Liver (tissue), 9 donors: Measurements from ENCODE around the gene OR7C1. TPM values are rescaled to one million over a fixed set of nuclear protein-coding genes. Genes with fewer than 3 reads are reported as not detected.
A peak's percentile ranks its signal among the peaks of the same experiment; 100 is the strongest.
"Not testable (repeated sequence)": the region's sequence is repeated elsewhere in the genome, so short reads cannot be mapped to it uniquely, and the experiment has no call there.

ENCODE experiments used
- DNase-seq: peaks from one replicate; pipeline ENCODE4 v3.0.0-alpha.2; 2017; ENCODE audit warnings: low spot score
- H3K27ac ChIP-seq, 2 donors: one replicate each; pipeline ENCODE4 v1.7.0; 2013; ENCODE audit warnings: inconsistent platforms in 2 of 2, low read length in 2 of 2, control low read depth in 1 of 2, low read depth in 1 of 2, mild to moderate bottlenecking in 1 of 2
- H3K27me3 ChIP-seq, 4 donors: one replicate each; pipeline versions ENCODE4 v1.6.1 to v1.7.0; 2013; ENCODE audit warnings: low read length in 3 of 4, inconsistent platforms in 1 of 4, mild to moderate bottlenecking in 1 of 4, moderate library complexity in 1 of 4; ENCODE audit not compliant: control insufficient read depth in 4 of 4, insufficient read depth in 4 of 4
- H3K36me3 ChIP-seq, 4 donors: one replicate each; pipeline versions ENCODE4 v1.6.1 to v1.7.0; 2013; ENCODE audit warnings: low read length in 3 of 4, mild to moderate bottlenecking in 3 of 4, low read depth in 1 of 4, moderate library complexity in 1 of 4; ENCODE audit not compliant: control insufficient read depth in 4 of 4, insufficient read depth in 3 of 4
- H3K4me1 ChIP-seq, 4 donors: one replicate each; pipeline versions ENCODE4 v1.6.1 to v1.7.0; 2013; ENCODE audit warnings: low read length in 3 of 4, mild to moderate bottlenecking in 3 of 4, moderate library complexity in 1 of 4; ENCODE audit not compliant: control insufficient read depth in 4 of 4, insufficient read depth in 4 of 4
- H3K4me3 ChIP-seq, 3 donors: one replicate each; pipeline versions ENCODE4 v1.6.1 to v1.7.0; 2013; ENCODE audit warnings: low read length in 3 of 3, control low read depth in 1 of 3, low read depth in 1 of 3, mild to moderate bottlenecking in 1 of 3
- H3K9ac ChIP-seq, 2 donors: one replicate each; pipeline ENCODE4 v1.7.0; 2013; ENCODE audit warnings: low read length in 2 of 2, mild to moderate bottlenecking in 2 of 2, moderate library complexity in 2 of 2, control low read depth in 1 of 2, low read depth in 1 of 2
- H3K9me3 ChIP-seq, 4 donors: one replicate each; pipeline versions ENCODE4 v1.6.1 to v1.7.0; 2013; ENCODE audit warnings: low read length in 3 of 4; ENCODE audit not compliant: control insufficient read depth in 4 of 4
- EGR1 ChIP-seq, 2 donors: IDR thresholded peaks; 2 replicates each; pipeline ENCODE4 v1.6.1; 2016 to 2018; ENCODE audit warnings: antibody characterized with exemption in 2 of 2, low read depth in 2 of 2
- FOXA1 ChIP-seq: IDR thresholded peaks from 2 replicates; pipeline ENCODE4 v1.6.1; 2016; ENCODE audit warnings: antibody characterized with exemption
- FOXA2 ChIP-seq: IDR thresholded peaks from 2 replicates; pipeline ENCODE4 v1.6.1; 2016; ENCODE audit warnings: antibody characterized with exemption
- HNF4A ChIP-seq, 2 donors: conservative IDR thresholded peaks; 2 replicates each; pipeline ENCODE4 v1.6.1; 2016; ENCODE audit warnings: antibody characterized with exemption in 2 of 2, mild to moderate bottlenecking in 2 of 2
- HNF4G ChIP-seq: IDR thresholded peaks from 2 replicates; pipeline ENCODE4 v1.6.1; 2016; ENCODE audit warnings: antibody characterized with exemption
- JUND ChIP-seq, 2 donors: IDR thresholded peaks; 2 replicates each; pipeline ENCODE4 v1.6.1; 2016; ENCODE audit warnings: antibody characterized with exemption in 2 of 2
- NR2F2 ChIP-seq: IDR thresholded peaks from 2 replicates; pipeline ENCODE4 v1.6.1; 2016; ENCODE audit warnings: antibody characterized with exemption
- RXRA ChIP-seq, 2 donors: IDR thresholded peaks; 2 replicates each; pipeline ENCODE4 v1.6.1; 2017 to 2018; ENCODE audit warnings: antibody characterized with exemption in 2 of 2, mild to moderate bottlenecking in 1 of 2
- TAF1 ChIP-seq: conservative IDR thresholded peaks from 2 replicates; pipeline ENCODE4 v1.6.1; 2016; ENCODE audit warnings: antibody characterized with exemption, mild to moderate bottlenecking
- YY1 ChIP-seq: IDR thresholded peaks from 2 replicates; pipeline ENCODE4 v1.6.1; 2016; ENCODE audit warnings: antibody characterized with exemption, mild to moderate bottlenecking
- WGBS: extraction: QIAGEN DNeasy Blood & Tissue Kit; methylation state at CpG from one replicate; pipeline ENCODE4 v1.1.7; 2013; 5-methylcytosine and 5-hydroxymethylcytosine counted together
- polyA plus RNA-seq, 2 donors: library from polyadenylated mRNA; stranded (reverse) in 1 of 2; unstranded in 1 of 2; fragments of 200-250 nt in 1 of 2; fragments of >200 nt in 1 of 2; fragmentation: Nextera tagmentation in 1 of 2; extraction: Ambion mirVana in 1 of 2; gene quantifications; one replicate each; pipeline versions ENCODE4 v1.2.1 to v1.2.3, GENCODE V29; 2013 to 2015
- total RNA-seq, 2 donors: library from RNA; depleted of rRNA; stranded (reverse); fragments of >200 nt; gene quantifications; one replicate each; pipeline ENCODE4 v1.2.3, GENCODE V29; 2014
- TF ChIP-seq, protein P1 (sequence below): IDR thresholded peaks from 2 replicates; pipeline ENCODE4 v1.6.1; 2016; ENCODE audit warnings: antibody characterized with exemption
- TF ChIP-seq, protein P2 (sequence below): IDR thresholded peaks from 2 replicates; pipeline ENCODE4 v1.6.1; 2016; ENCODE audit warnings: antibody characterized with exemption, mild to moderate bottlenecking
- TF ChIP-seq, protein P3 (sequence below): IDR thresholded peaks from 2 replicates; pipeline ENCODE4 v1.6.1; 2016; ENCODE audit warnings: antibody characterized with exemption
- donor health status: healthy.
- donor health status: healthy.
- donor health status: healthy.
- donor health status: healthy.
- donor health status: healthy.

Gene OR7C1
- total and polyA plus RNA-seq, 4 donors, result 0.06 to 0.14 TPM; not detected in 2

DNA sequence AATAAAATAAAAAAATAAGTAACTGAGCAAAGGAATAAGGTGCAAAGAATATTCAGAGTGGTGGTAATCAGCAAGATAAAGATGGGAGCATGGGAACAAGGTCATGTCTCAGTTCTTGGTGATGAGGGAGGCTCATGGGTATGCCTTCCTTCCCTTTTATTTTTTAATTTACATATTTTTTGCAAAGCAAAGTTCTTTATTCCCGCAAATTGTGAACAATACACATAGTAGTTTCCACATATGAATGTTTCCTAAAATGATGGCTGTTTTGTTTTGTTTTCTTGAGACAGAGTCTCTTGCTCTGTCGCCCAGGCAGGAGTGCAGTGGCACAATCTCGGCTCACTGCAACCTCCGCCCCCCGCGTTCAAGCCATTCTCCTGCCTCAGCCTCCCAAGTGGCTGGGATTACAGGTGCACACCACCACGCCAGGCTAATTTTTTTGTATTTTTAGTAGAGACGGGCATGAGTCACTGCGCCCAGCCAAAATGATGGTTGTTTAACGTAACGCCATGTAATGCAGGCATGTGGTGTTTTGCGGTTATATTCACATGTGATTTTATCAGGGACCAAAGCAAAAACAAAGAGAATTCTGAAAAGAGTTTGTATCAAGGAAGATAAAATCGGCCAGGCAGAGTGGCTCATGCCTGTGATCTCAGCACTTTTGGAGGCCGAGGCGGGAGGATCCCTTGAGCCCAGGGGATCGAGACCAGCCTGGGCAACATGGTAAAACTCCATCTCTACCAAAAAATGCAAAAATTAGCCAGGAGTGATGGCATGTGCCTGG, 52.2 kb downstream of the OR7C1 start:
- Histone ChIP-seq H3K9ac (no peak overlapping the region), H3K4me1 (no peaks in the 10 kb centered on the region), H3K9me3 (no peaks in the 10 kb centered on the region), H3K27ac (peak overlapping the region in 1 of 2 donors; percentile 12), H3K36me3 (no peaks in the 10 kb centered on the region), H3K4me3 (no peak overlapping the region), H3K27me3 (peaks cover 0 to 4% (median 0%) of the 10 kb centered on the region in 4 donors)
- WGBS, result 84% methylated on average over 16 of the region's 16 CpGs
- no peak for TF ChIP-seq EGR1 (IDR thresholded peaks at IDR 0.05; ENCODE audit: low read depth in 2 of 2)
- TF ChIP-seq HNF4G, result no peak
- TF ChIP-seq RXRA (IDR thresholded peaks at IDR 0.05), result no peak
- TF ChIP-seq, protein P1, sequence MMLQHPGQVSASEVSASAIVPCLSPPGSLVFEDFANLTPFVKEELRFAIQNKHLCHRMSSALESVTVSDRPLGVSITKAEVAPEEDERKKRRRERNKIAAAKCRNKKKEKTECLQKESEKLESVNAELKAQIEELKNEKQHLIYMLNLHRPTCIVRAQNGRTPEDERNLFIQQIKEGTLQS, result no peak
- TF ChIP-seq FOXA2, result no peak
- TF ChIP-seq, protein P2, sequence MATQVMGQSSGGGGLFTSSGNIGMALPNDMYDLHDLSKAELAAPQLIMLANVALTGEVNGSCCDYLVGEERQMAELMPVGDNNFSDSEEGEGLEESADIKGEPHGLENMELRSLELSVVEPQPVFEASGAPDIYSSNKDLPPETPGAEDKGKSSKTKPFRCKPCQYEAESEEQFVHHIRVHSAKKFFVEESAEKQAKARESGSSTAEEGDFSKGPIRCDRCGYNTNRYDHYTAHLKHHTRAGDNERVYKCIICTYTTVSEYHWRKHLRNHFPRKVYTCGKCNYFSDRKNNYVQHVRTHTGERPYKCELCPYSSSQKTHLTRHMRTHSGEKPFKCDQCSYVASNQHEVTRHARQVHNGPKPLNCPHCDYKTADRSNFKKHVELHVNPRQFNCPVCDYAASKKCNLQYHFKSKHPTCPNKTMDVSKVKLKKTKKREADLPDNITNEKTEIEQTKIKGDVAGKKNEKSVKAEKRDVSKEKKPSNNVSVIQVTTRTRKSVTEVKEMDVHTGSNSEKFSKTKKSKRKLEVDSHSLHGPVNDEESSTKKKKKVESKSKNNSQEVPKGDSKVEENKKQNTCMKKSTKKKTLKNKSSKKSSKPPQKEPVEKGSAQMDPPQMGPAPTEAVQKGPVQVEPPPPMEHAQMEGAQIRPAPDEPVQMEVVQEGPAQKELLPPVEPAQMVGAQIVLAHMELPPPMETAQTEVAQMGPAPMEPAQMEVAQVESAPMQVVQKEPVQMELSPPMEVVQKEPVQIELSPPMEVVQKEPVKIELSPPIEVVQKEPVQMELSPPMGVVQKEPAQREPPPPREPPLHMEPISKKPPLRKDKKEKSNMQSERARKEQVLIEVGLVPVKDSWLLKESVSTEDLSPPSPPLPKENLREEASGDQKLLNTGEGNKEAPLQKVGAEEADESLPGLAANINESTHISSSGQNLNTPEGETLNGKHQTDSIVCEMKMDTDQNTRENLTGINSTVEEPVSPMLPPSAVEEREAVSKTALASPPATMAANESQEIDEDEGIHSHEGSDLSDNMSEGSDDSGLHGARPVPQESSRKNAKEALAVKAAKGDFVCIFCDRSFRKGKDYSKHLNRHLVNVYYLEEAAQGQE, result no peak
- no peak for TF ChIP-seq FOXA1
- no peak for TF ChIP-seq JUND (IDR thresholded peaks at IDR 0.05)
- TF ChIP-seq, protein P3, sequence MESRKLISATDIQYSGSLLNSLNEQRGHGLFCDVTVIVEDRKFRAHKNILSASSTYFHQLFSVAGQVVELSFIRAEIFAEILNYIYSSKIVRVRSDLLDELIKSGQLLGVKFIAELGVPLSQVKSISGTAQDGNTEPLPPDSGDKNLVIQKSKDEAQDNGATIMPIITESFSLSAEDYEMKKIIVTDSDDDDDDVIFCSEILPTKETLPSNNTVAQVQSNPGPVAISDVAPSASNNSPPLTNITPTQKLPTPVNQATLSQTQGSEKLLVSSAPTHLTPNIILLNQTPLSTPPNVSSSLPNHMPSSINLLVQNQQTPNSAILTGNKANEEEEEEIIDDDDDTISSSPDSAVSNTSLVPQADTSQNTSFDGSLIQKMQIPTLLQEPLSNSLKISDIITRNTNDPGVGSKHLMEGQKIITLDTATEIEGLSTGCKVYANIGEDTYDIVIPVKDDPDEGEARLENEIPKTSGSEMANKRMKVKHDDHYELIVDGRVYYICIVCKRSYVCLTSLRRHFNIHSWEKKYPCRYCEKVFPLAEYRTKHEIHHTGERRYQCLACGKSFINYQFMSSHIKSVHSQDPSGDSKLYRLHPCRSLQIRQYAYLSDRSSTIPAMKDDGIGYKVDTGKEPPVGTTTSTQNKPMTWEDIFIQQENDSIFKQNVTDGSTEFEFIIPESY, result no peak
- TF ChIP-seq TAF1, result no peak
- no peak for TF ChIP-seq HNF4A (conservative IDR thresholded peaks at IDR 0.05)
- no peak for TF ChIP-seq YY1
- no peak for TF ChIP-seq NR2F2
- DNase-seq, result no peak

DNA sequence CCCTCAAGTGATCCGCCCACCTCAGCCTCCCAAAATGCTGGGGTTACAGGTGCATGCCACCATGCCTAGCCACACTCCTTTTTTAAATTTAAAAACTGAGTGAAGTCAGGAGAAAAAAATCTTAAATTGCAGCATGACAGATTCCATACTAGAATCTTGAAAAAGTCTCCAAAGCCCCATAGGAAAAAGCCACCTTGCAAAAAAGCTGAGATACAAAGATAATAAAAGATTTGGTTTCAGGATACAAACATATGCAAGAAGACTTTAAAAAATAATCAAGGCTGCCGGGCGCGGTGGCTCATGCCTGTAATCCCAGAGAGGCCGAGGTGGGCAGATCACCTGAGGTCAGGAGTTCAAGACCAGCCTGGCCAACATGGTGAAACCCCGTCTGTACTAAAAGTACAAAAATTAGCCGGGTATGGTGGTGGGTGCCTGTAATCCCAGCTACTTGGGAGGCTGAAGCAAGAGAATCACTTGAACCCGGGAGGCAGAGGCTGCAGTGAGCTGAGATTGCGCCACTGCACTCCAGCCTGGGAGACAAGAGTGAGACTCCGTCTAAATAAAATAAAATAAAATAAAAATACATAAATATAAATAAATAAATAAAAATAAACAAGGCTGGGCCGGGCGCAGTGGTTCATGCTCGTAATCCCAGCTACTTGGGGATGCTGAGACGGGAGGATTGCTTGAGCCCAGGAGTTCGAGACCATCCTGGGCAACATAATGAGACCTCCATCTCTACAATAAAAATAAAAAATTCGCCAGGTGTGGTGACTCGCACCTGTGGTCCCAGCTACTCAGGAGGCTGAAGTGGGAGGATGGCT, 53.1 kb downstream of the OR7C1 start:
- not testable (repeated sequence) for H3K9ac ChIP-seq, H3K4me3 ChIP-seq, H3K9me3 ChIP-seq, H3K36me3 ChIP-seq, H3K27me3 ChIP-seq, H3K4me1 ChIP-seq, DNase-seq, H3K27ac ChIP-seq
- WGBS, result 86% methylated on average over 17 of the region's 17 CpGs

DNA sequence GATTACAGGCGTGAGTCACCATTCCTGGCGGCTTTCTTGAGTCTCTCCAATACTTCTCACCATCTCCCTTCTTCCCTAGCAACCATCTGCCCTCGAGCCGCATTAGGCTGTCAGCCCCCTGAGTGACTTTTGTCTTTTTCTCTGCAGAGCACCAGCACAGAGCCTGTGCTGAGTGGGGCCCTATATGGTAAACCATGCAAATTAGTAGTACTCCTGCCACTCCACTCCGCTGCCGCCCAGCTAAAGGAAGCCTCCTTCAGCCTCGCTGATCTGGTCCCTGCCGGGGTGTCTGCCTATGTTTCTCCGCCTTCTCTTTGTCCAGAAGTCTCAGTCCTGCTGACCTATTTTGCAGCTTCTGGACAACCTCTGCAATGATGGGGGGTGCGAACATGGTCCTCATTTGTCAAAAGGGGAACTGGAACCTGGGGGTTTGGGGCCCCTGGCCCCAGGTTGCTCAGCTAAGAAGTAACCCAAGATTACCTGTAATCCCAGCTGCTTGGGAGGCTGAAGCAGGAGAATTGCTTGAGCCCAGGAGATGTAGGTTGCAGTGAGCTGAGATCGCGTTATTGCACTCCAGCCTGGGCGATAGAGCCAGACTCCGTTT, 54.3 kb downstream of the OR7C1 start:
- H3K9me3 ChIP-seq, H3K27me3 ChIP-seq, H3K27ac ChIP-seq, H3K4me1 ChIP-seq, DNase-seq, H3K4me3 ChIP-seq, H3K9ac ChIP-seq, H3K36me3 ChIP-seq: not testable (repeated sequence)
- 67% methylated on average over 14 of the region's 14 CpGs for WGBS
